H1 (cell line): ENCODE measurements around the gene NMRK1. TPM values are rescaled to one million over a fixed set of nuclear protein-coding genes. Genes with fewer than 3 reads are reported as not detected.

Source experiments
- CTCF ChIA-PET: fragments of 300-600 bp; sonication (Branson Sonifier 250); formaldehyde crosslinking; loops from one replicate; lab custom pipeline; 2021; ENCODE audit not compliant: partially characterized antibody; lab: Charles Lee
- POLR2A ChIA-PET: fragments of 300-600 bp; sonication (Branson Sonifier 250); formaldehyde crosslinking; loops from one replicate; lab custom pipeline; 2021; ENCODE audit warnings: inconsistent platforms; ENCODE audit not compliant: partially characterized antibody; lab: Charles Lee
- DNase-seq, 2 experiments: peaks; one replicate each; pipeline versions ENCODE4 v3.0.0 to v3.0.0-alpha.2; 2010 to 2022; ENCODE audit warnings: low spot score in 2 of 2, low read depth in 1 of 2, mixed read lengths in 1 of 2
- FAIRE-seq: peaks from 2 replicates; lab custom pipeline; 2011; peaks lifted over from hg19 to GRCh38; lab: Jason Lieb, UNC
- H2AFZ ChIP-seq: 2 replicates; pipeline ENCODE4 v1.8.1; 2012; ENCODE audit warnings: low read length, inconsistent platforms
- H2AK5ac ChIP-seq: 2 replicates; pipeline ENCODE4 v1.6.1; 2013; ENCODE audit warnings: low read depth, low read length
- H2BK120ac ChIP-seq: replicated peaks from 2 replicates; pipeline ENCODE3; 2013; ENCODE audit warnings: low read depth, low read length, inconsistent platforms
- H2BK12ac ChIP-seq: 2 replicates; pipeline ENCODE4 v1.6.1; 2013; ENCODE audit warnings: low read depth, low read length
- H2BK15ac ChIP-seq: 2 replicates; pipeline ENCODE4 v1.6.1; 2013; ENCODE audit warnings: low read length
- H2BK20ac ChIP-seq: 2 replicates; pipeline ENCODE4 v1.6.1; 2013; ENCODE audit warnings: low read length
- H2BK5ac ChIP-seq: 2 replicates; pipeline ENCODE4 v1.6.1; 2013; ENCODE audit warnings: low read depth, low read length
- H3K14ac ChIP-seq: 2 replicates; pipeline ENCODE4 v1.6.1; 2013; ENCODE audit warnings: inconsistent platforms; ENCODE audit not compliant: insufficient read length
- H3K18ac ChIP-seq: 2 replicates; pipeline ENCODE4 v1.6.1; 2013; ENCODE audit warnings: low read length; ENCODE audit errors: extremely low read depth
- H3K23ac ChIP-seq: 2 replicates; pipeline ENCODE4 v1.6.1; 2013; ENCODE audit warnings: inconsistent platforms; ENCODE audit not compliant: insufficient read length
- H3K23me2 ChIP-seq: 2 replicates; pipeline ENCODE4 v1.6.1; 2013; ENCODE audit warnings: low read depth, low read length
- H3K27ac ChIP-seq: 2 replicates; pipeline ENCODE4 v1.6.1; 2011; ENCODE audit warnings: low read depth, low read length, inconsistent platforms
- H3K27me3 ChIP-seq, 4 experiments: replicated peaks in 1 of 4; 1 replicate in 1 of 4; 2 replicates in 3 of 4; pipeline versions ENCODE4 v1.6.1 to v1.8.1; 2011 to 2013; ENCODE audit warnings: low read length in 3 of 4, mild to moderate bottlenecking in 3 of 4, inconsistent platforms in 2 of 4, mixed read lengths in 2 of 4, moderate library complexity in 1 of 4; ENCODE audit not compliant: control insufficient read depth in 3 of 4, insufficient read depth in 3 of 4; ENCODE audit errors: extremely low read depth in 1 of 4
- H3K36me3 ChIP-seq, 4 experiments: 2 replicates each; pipeline versions ENCODE4 v1.6.1 to v1.8.1; 2011 to 2013; ENCODE audit warnings: mild to moderate bottlenecking in 4 of 4, low read length in 3 of 4, moderate library complexity in 2 of 4, control low read depth in 1 of 4, inconsistent platforms in 1 of 4; ENCODE audit not compliant: insufficient read depth in 4 of 4, control insufficient read depth in 2 of 4
- H3K4ac ChIP-seq: replicated peaks from 2 replicates; pipeline ENCODE3; 2013; ENCODE audit warnings: low read length, low read depth, mixed read lengths, inconsistent platforms; ENCODE audit not compliant: insufficient read length
- H3K4me1 ChIP-seq, 4 experiments: replicated peaks in 1 of 4; 1 replicate in 1 of 4; 2 replicates in 3 of 4; pipeline versions ENCODE4 v1.6.1 to v1.8.1; 2011 to 2013; ENCODE audit warnings: low read length in 3 of 4, inconsistent platforms in 2 of 4, mixed read lengths in 1 of 4; ENCODE audit not compliant: insufficient read depth in 4 of 4, control insufficient read depth in 3 of 4
- H3K4me2 ChIP-seq, 2 experiments: 2 replicates each; pipeline versions ENCODE4 v1.6.1 to v1.8.1; 2011 to 2013; ENCODE audit warnings: low read depth in 2 of 2, low read length in 2 of 2, control low read depth in 1 of 2, inconsistent platforms in 1 of 2, mild to moderate bottlenecking in 1 of 2; ENCODE audit not compliant: insufficient read depth in 1 of 2
- H3K4me3 ChIP-seq, 4 experiments: fragments of 200-600, 300-600 bp in 1 of 4; sonication (generic), shearing (Covaris generic), sonication (Bioruptor Twin) in 1 of 4; 2 replicates each; pipeline versions ENCODE4 v1.5.1 to v1.8.1; 2011 to 2016; ENCODE audit warnings: low read length in 4 of 4, low read depth in 3 of 4, control low read depth in 2 of 4, inconsistent platforms in 2 of 4, mild to moderate bottlenecking in 2 of 4, mixed read lengths in 1 of 4, moderate library complexity in 1 of 4; ENCODE audit not compliant: insufficient read depth in 2 of 4; ENCODE audit errors: extremely low read depth in 1 of 4
- H3K56ac ChIP-seq: replicated peaks from 2 replicates; pipeline ENCODE3; 2013; ENCODE audit warnings: low read depth, mild to moderate bottlenecking, mixed read lengths, low read length, inconsistent platforms; ENCODE audit not compliant: insufficient read length
- H3K79me1 ChIP-seq: 2 replicates; pipeline ENCODE4 v1.6.1; 2013; ENCODE audit warnings: low read depth, low read length, control low read depth
- H3K79me2 ChIP-seq, 2 experiments: 2 replicates each; pipeline versions ENCODE4 v1.6.1 to v1.8.1; 2012 to 2013; ENCODE audit warnings: low read length in 2 of 2, mild to moderate bottlenecking in 2 of 2, inconsistent platforms in 1 of 2; ENCODE audit not compliant: insufficient read depth in 2 of 2, control insufficient read depth in 1 of 2
- H3K9ac ChIP-seq, 4 experiments: replicated peaks in 1 of 4; 1 replicate in 1 of 4; 2 replicates in 3 of 4; pipeline versions ENCODE4 v1.6.1 to v1.8.1; 2011 to 2013; ENCODE audit warnings: low read depth in 3 of 4, low read length in 3 of 4, control low read depth in 2 of 4, mild to moderate bottlenecking in 2 of 4, moderate library complexity in 2 of 4, inconsistent platforms in 1 of 4; ENCODE audit errors: extremely low read depth in 1 of 4
- H3K9me3 ChIP-seq, 2 experiments: 2 replicates each; pipeline versions ENCODE4 v1.6.1 to v1.8.1; 2012 to 2013; ENCODE audit warnings: mild to moderate bottlenecking in 2 of 2, moderate library complexity in 2 of 2, control low read depth in 1 of 2, inconsistent platforms in 1 of 2, low read depth in 1 of 2, low read length in 1 of 2, mixed read lengths in 1 of 2; ENCODE audit not compliant: insufficient read depth in 2 of 2
- H4K20me1 ChIP-seq, 2 experiments: replicated peaks in 1 of 2; 2 replicates each; pipeline versions ENCODE3 to v1.8.1; 2011 to 2013; ENCODE audit warnings: inconsistent platforms in 2 of 2, low read length in 2 of 2, mild to moderate bottlenecking in 1 of 2; ENCODE audit not compliant: insufficient read depth in 2 of 2, control insufficient read depth in 1 of 2
- H4K5ac ChIP-seq: 2 replicates; pipeline ENCODE4 v1.6.1; 2013; ENCODE audit warnings: low read length, low read depth, mixed read lengths, inconsistent platforms; ENCODE audit not compliant: insufficient read length
- H4K8ac ChIP-seq: 2 replicates; pipeline ENCODE4 v1.8.0; 2013; ENCODE audit warnings: mild to moderate bottlenecking, moderate library complexity, low read length, inconsistent platforms; ENCODE audit not compliant: insufficient read depth; ENCODE audit errors: extremely low read depth
- H4K91ac ChIP-seq: replicated peaks from 2 replicates; pipeline ENCODE3; 2013; ENCODE audit warnings: low read length, mixed read lengths, inconsistent platforms; ENCODE audit not compliant: insufficient read length
- BACH1 ChIP-seq: IDR thresholded peaks from 2 replicates; pipeline ENCODE4 v1.6.1; 2012; ENCODE audit warnings: low read length, improper control_type of control experiment
- BRCA1 ChIP-seq: IDR thresholded peaks from 2 replicates; pipeline ENCODE4 v1.6.1; 2012; ENCODE audit warnings: low read depth, low read length, improper control_type of control experiment
- EZH2 ChIP-seq: fragments of 200-600 bp; sonication (generic); IDR thresholded peaks from 2 replicates; pipeline ENCODE4 v1.7.1; 2012; ENCODE audit warnings: low read depth, mild to moderate bottlenecking, moderate library complexity, low read length, inconsistent platforms; ENCODE audit not compliant: severe bottlenecking
- GTF2F1 ChIP-seq: IDR thresholded peaks from 2 replicates; pipeline ENCODE4 v1.6.1; 2012; ENCODE audit warnings: low read depth, low read length, improper control_type of control experiment, borderline replicate concordance
- HDAC2 ChIP-seq, 2 experiments: fragments of 300-600 bp in 1 of 2; sonication (generic) in 1 of 2; IDR thresholded peaks; 2 replicates each; pipeline ENCODE4 v1.6.1; 2011 to 2012; ENCODE audit warnings: low read depth in 2 of 2, low read length in 2 of 2, mild to moderate bottlenecking in 2 of 2, moderate library complexity in 2 of 2, borderline replicate concordance in 1 of 2, inconsistent platforms in 1 of 2
- HDAC6 ChIP-seq: IDR thresholded peaks from one replicate; pipeline ENCODE4 v1.7.1; 2012; ENCODE audit warnings: low read depth, mild to moderate bottlenecking, inconsistent platforms, low read length, moderate library complexity
- JUN ChIP-seq: IDR thresholded peaks from 2 replicates; pipeline ENCODE4 v1.6.1; 2011; ENCODE audit warnings: low read depth, mild to moderate bottlenecking, improper control_type of control experiment, low read length
- POU5F1 ChIP-seq: IDR thresholded peaks from 2 replicates; pipeline ENCODE4 v1.6.1; 2011; ENCODE audit warnings: low read depth, mild to moderate bottlenecking, low read length, moderate library complexity
- RNF2 ChIP-seq: fragments of 200-900, 300-1000 bp; sonication (generic); IDR thresholded peaks from 2 replicates; pipeline ENCODE4 v1.7.1; 2016; ENCODE audit warnings: borderline replicate concordance, low read depth, mild to moderate bottlenecking, antibody characterized with exemption, low read length; ENCODE audit not compliant: poor library complexity, severe bottlenecking; ENCODE audit errors: missing control alignments
- SAP30 ChIP-seq: fragments of 300-600 bp; sonication (generic); IDR thresholded peaks from 2 replicates; pipeline ENCODE4 v1.7.1; 2012; ENCODE audit warnings: low read length, moderate library complexity, mild to moderate bottlenecking, inconsistent platforms; ENCODE audit not compliant: insufficient read depth, insufficient replicate concordance
- YY1 ChIP-seq: IDR thresholded peaks from 2 replicates; pipeline ENCODE4 v1.6.1; 2011; ENCODE audit warnings: low read depth, mild to moderate bottlenecking, low read length
- WGBS, 2 experiments: shearing (Covaris generic) in 1 of 2; methylation state at CpG; one replicate each; pipeline versions ENCODE4 v1.1.6 to v1.1.7; 2013 to 2015; ENCODE audit warnings: low lambda C conversion rate in 2 of 2, mixed read lengths in 2 of 2, inconsistent platforms in 1 of 2, low coverage in 1 of 2, missing lambda C conversion rate in 1 of 2; ENCODE audit not compliant: insufficient replicate concordance in 2 of 2, insufficient coverage in 1 of 2, insufficient read length in 1 of 2; ENCODE audit errors: extremely low coverage in 1 of 2, missing lambda C conversion rate in 1 of 2; 5-methylcytosine and 5-hydroxymethylcytosine counted together
- polyA plus RNA-seq, 7 experiments: library from polyadenylated mRNA; depleted of rRNA in 3 of 7; stranded (reverse) in 5 of 7; unstranded in 2 of 7; fragments of >200 nt in 5 of 7; fragments of 200-250 nt in 2 of 7; gene quantifications; 1 replicate in 5 of 7; 2 replicates in 1 of 7; 4 replicates in 1 of 7; pipeline versions ENCODE4 v1.2.1 to v1.2.3, GENCODE V29; 2011 to 2013; ENCODE audit warnings: missing spikeins in 2 of 7, mixed read lengths in 2 of 7
- total RNA-seq: library from RNA; stranded (reverse); fragmentation: NEBNext Ultra II Directional; extraction: Animal tissue kit (Norgen Biotek cat#: 25700); gene quantifications from 2 replicates; pipeline ENCODE4 v1.2.1, GENCODE V29; 2021
- TF ChIP-seq, protein P1 (sequence below): IDR thresholded peaks from 2 replicates; pipeline ENCODE4 v1.6.1; 2012; ENCODE audit warnings: low read length, inconsistent platforms

The NMRK1 gene
- total and polyA plus RNA-seq, 2 of the 8 experiments (the other 6 are each of a cell fraction or from before 2014, with no cell fraction given) = 5.8 to 8.1 TPM

DNA sequence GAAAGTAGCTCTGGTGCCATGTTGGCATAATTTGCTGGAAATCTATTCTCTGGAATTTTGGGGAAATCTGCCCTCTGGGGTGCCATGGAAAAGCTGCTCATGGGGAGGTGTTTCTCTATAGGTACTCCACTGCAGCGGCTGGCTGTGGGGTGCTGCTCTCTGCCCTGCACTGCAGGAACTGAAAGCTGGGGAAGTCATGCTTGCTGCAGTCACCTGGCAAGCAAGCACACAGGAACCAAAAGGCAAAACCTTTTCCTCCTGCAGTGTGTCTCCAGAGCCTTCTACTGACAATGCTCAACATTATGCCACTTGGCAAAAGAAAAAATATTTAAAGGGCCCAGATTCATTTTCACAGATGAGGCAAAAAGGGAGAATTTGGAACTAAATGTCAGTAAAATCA lies 34.1 kb downstream of the NMRK1 start:
- 76% methylated on average over 1 of the region's 1 CpG; no CpG with 5 or more reads in 1 of the 2 experiments for WGBS, 2 experiments
- H3K23ac ChIP-seq = no peak overlapping the region
- no peak overlapping the region for H2BK120ac ChIP-seq
- H2AK5ac ChIP-seq = no peak overlapping the region
- no peaks in the 10 kb centered on the region for H3K36me3 ChIP-seq
- H4K91ac ChIP-seq = no peak overlapping the region
- H3K79me1 ChIP-seq = no peaks in the 10 kb centered on the region
- no peak overlapping the region for H2BK5ac ChIP-seq
- H4K5ac ChIP-seq = no peak overlapping the region
- H3K27me3 ChIP-seq = no peaks in the 10 kb centered on the region
- no peaks in the 10 kb centered on the region for H3K4me1 ChIP-seq
- H3K23me2 ChIP-seq = no peaks in the 10 kb centered on the region
- no peak overlapping the region for H3K4me3 ChIP-seq
- H3K14ac ChIP-seq = no peak overlapping the region
- no peak overlapping the region for H3K9ac ChIP-seq
- CTCF ChIA-PET = no interaction called here
- FAIRE-seq (no peak), DNase-seq (no peak)
- H3K27ac ChIP-seq = no peak overlapping the region
- no peak overlapping the region for H3K56ac ChIP-seq
- H2BK20ac ChIP-seq = no peak overlapping the region
- no peaks in the 10 kb centered on the region for H3K79me2 ChIP-seq
- H2BK12ac ChIP-seq = no peak overlapping the region
- H3K18ac ChIP-seq = no peak overlapping the region
- no peak overlapping the region for H3K4ac ChIP-seq
- H2AFZ ChIP-seq = no peak overlapping the region
- H4K8ac ChIP-seq = no peak overlapping the region
- H3K4me2 ChIP-seq = no peak overlapping the region
- H4K20me1 ChIP-seq = no peaks in the 10 kb centered on the region
- POLR2A ChIA-PET = interaction anchor here (1.6 kb wide), 1 partner anchor 25 kb away, joined by 5 read pairs; the partner anchor contains the start of gene CARNMT1
- peaks cover 7 to 12% of the 10 kb centered on the region in 2 experiments; a peak in 3 of 4 replicates for H3K9me3 ChIP-seq
- H2BK15ac ChIP-seq = no peak overlapping the region
- TF ChIP-seq POU5F1 (no peak), HDAC2 (IDR thresholded peaks at IDR 0.05; ENCODE audit: borderline replicate concordance in 1 of 2, low read depth in 2 of 2, low read length in 2 of 2) (no peak), YY1 (no peak), RNF2 (no peak), BACH1 (no peak), JUN (no peak), EZH2 (no peak), SAP30 (no peak), HDAC6 (no peak), GTF2F1 (no peak), BRCA1 (no peak)
- TF ChIP-seq, protein P1, sequence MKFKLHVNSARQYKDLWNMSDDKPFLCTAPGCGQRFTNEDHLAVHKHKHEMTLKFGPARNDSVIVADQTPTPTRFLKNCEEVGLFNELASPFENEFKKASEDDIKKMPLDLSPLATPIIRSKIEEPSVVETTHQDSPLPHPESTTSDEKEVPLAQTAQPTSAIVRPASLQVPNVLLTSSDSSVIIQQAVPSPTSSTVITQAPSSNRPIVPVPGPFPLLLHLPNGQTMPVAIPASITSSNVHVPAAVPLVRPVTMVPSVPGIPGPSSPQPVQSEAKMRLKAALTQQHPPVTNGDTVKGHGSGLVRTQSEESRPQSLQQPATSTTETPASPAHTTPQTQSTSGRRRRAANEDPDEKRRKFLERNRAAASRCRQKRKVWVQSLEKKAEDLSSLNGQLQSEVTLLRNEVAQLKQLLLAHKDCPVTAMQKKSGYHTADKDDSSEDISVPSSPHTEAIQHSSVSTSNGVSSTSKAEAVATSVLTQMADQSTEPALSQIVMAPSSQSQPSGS = no peak
